Sigmoid colon (tissue), 7 donors: ENCODE data around the gene RTL3. TPM values are rescaled to one million over a fixed set of nuclear protein-coding genes. Genes with fewer than 3 reads are reported as not detected.

Source experiments
- DNase-seq: peaks from one replicate; pipeline ENCODE4 v3.0.0-alpha.2; 2019
- H3K27ac ChIP-seq, 4 donors: fragments of 200-600 bp; sonication (generic); one replicate each; pipeline ENCODE4 v1.5.1; 2016 to 2019; ENCODE audit warnings: mild to moderate bottlenecking in 1 of 4
- H3K27me3 ChIP-seq, 3 donors: fragments of 200-600 bp; sonication (generic); one replicate each; pipeline ENCODE4 v1.5.1; 2019; ENCODE audit warnings: mild to moderate bottlenecking in 1 of 3
- H3K36me3 ChIP-seq, 4 donors: fragments of 200-600 bp; sonication (generic); one replicate each; pipeline ENCODE4 v1.5.1; 2016 to 2019
- H3K4me1 ChIP-seq, 4 donors: fragments of 200-600 bp; sonication (generic); one replicate each; pipeline ENCODE4 v1.5.1; 2017 to 2019
- H3K4me3 ChIP-seq, 4 donors: fragments of 200-600 bp; sonication (generic); one replicate each; pipeline ENCODE4 v1.5.1; 2017 to 2019; ENCODE audit warnings: mild to moderate bottlenecking in 2 of 4, moderate library complexity in 1 of 4
- H3K9me3 ChIP-seq, 4 donors: fragments of 200-600 bp in 3 of 4; sonication (generic) in 3 of 4; one replicate each; pipeline versions ENCODE4 v1.5.1 to v1.6.1; 2013 to 2019
- EP300 ChIP-seq, 4 donors: sonication (generic); formaldehyde crosslinking; IDR thresholded peaks; one replicate each; pipeline ENCODE4 v1.6.1; 2017; ENCODE audit warnings: antibody characterized with exemption in 4 of 4
- POLR2A ChIP-seq, 2 donors: fragments of 450-650 bp; IDR thresholded peaks; one replicate each; pipeline ENCODE4 v1.6.1; 2016; ENCODE audit warnings: antibody characterized with exemption in 2 of 2, mild to moderate bottlenecking in 2 of 2, moderate library complexity in 2 of 2
- POLR2AphosphoS5 ChIP-seq, 4 donors: sonication (generic); formaldehyde crosslinking; IDR thresholded peaks; one replicate each; pipeline ENCODE4 v1.6.1; 2017; ENCODE audit warnings: antibody characterized with exemption in 4 of 4
- WGBS, 2 donors: extraction: QIAGEN DNeasy Blood & Tissue Kit; methylation state at CpG; one replicate each; pipeline ENCODE4 v1.1.7; 2013; 5-methylcytosine and 5-hydroxymethylcytosine counted together
- intact Hi-C: fragments of 100-400 bp; cut with DNase I; formaldehyde crosslinking; loops from one replicate; pipeline ENCODE4 v1.15.1; 2023
- polyA plus RNA-seq, 3 donors: library from polyadenylated mRNA; stranded (reverse); fragments of 200-250 nt; gene quantifications; one replicate each; pipeline ENCODE4 v1.2.3, GENCODE V29; 2013
- total RNA-seq, 4 donors: library from RNA; depleted of rRNA; stranded (reverse); fragments of >200 nt; gene quantifications; one replicate each; pipeline ENCODE4 v1.1.0, GENCODE V29; 2016
- TF ChIP-seq, protein P1 (sequence below), 4 experiments: fragments of 450-650 bp in 3 of 4; fragments of 200-600 bp in 1 of 4; IDR thresholded peaks; one replicate each; pipeline ENCODE4 v1.5.1; 2016 to 2019; ENCODE audit warnings: antibody characterized with exemption in 4 of 4, mild to moderate bottlenecking in 3 of 4, moderate library complexity in 2 of 4
- donor health status: healthy with polysubstance abuse.
- donor health status: Bipolar disorder and iron deficiency.
- donor health status: healthy.

The RTL3 gene
- total and polyA plus RNA-seq, 7 donors, result under 0.01 to 2.8 (median 1.0) TPM; not detected in 1

DNA sequence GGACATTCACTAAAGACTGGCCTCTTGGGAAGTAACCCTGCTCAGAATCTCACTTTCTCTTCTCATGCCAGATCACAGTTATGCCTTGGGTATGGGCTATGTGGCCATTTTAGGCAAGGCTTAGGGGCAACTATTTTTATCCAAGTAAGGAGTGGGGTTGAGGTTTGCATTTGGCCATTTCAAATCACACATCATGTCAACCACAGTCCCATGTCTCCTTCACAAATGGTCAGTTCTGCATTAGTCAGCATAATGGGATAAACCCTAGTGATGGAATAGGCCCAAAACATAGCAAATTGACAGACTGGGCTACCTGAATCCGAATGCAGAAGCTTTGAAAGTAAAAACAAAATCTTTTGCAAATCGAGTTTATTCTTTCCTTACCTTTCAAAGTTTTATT lies 827 bp upstream of the RTL3 start:
- H3K27ac ChIP-seq, result peak overlapping the region in 1 of 4 donors; percentile 56
- H3K36me3 ChIP-seq, result no peaks in the 10 kb centered on the region
- intact Hi-C loops, result no loop called here
- H3K27me3 ChIP-seq, result no peaks in the 10 kb centered on the region
- TF ChIP-seq, protein P1, sequence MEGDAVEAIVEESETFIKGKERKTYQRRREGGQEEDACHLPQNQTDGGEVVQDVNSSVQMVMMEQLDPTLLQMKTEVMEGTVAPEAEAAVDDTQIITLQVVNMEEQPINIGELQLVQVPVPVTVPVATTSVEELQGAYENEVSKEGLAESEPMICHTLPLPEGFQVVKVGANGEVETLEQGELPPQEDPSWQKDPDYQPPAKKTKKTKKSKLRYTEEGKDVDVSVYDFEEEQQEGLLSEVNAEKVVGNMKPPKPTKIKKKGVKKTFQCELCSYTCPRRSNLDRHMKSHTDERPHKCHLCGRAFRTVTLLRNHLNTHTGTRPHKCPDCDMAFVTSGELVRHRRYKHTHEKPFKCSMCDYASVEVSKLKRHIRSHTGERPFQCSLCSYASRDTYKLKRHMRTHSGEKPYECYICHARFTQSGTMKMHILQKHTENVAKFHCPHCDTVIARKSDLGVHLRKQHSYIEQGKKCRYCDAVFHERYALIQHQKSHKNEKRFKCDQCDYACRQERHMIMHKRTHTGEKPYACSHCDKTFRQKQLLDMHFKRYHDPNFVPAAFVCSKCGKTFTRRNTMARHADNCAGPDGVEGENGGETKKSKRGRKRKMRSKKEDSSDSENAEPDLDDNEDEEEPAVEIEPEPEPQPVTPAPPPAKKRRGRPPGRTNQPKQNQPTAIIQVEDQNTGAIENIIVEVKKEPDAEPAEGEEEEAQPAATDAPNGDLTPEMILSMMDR (IDR thresholded peaks at IDR 0.05), result no peak
- TF ChIP-seq POLR2A (IDR thresholded peaks at IDR 0.05), result no peak
- TF ChIP-seq EP300 (IDR thresholded peaks at IDR 0.05), result no peak
- no peak for TF ChIP-seq POLR2AphosphoS5 (IDR thresholded peaks at IDR 0.05)
- 57 to 76% methylated on average over 2 of the region's 2 CpGs for WGBS, 2 donors
- DNase-seq, result no peak
- H3K4me1 ChIP-seq, result no peaks in the 10 kb centered on the region
- H3K9me3 ChIP-seq, result no peaks in the 10 kb centered on the region
- no peak overlapping the region for H3K4me3 ChIP-seq

DNA sequence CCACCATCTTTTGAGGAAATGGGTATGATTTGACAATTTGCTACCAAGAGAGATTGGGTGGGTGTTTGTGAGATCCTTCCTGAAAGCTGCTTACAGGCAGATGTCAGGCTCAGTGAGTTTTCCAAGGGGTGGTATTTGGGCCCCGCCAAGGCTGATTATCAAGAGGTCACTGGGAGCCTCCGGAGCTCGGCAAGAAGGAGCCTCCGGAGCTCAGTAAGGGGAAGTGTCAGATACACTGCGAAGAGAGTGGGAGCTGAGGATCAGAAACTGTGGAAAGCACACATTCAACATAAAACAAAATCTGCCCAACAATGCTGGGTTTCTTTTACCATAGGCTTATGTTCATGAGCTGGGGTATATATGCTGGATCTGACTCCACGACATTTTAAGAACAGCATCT lies 714 bp downstream of the RTL3 start:
- H3K9me3 ChIP-seq, result no peaks in the 10 kb centered on the region
- intact Hi-C loops, result no loop called here
- no peak overlapping the region for H3K4me3 ChIP-seq
- no peaks in the 10 kb centered on the region for H3K36me3 ChIP-seq
- DNase-seq, result no peak
- H3K27me3 ChIP-seq, result no peaks in the 10 kb centered on the region
- H3K27ac ChIP-seq, result peak overlapping the region in 1 of 4 donors; percentile 20
- WGBS, 2 donors, result 70 to 88% methylated on average over 6 of the region's 6 CpGs
- no peaks in the 10 kb centered on the region for H3K4me1 ChIP-seq
- TF ChIP-seq POLR2AphosphoS5 (IDR thresholded peaks at IDR 0.05) (no peak), EP300 (IDR thresholded peaks at IDR 0.05) (no peak), POLR2A (IDR thresholded peaks at IDR 0.05) (no peak)
- TF ChIP-seq, protein P1 (IDR thresholded peaks at IDR 0.05), result no peak

DNA sequence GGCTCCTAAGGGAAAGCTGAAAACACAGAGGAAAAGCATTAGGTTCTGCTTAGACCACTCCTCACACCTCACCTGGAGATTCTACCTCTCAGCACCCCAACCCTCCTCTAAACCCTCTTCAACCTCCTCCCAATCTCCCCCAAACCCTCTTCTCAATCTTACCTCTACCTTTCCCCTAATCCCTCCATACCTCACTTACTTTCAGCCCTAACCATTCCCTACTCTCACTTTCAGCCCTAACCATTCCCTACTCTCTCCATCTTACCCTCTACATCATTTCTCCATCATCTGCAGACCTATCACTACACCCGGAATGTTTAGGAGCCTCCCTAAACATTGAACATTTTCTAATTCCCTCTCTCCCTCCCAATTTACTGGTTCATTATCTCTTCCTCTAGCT lies 3.5 kb downstream of the RTL3 start:
- Histone ChIP-seq H3K9me3 (no peaks in the 10 kb centered on the region), H3K4me1 (no peaks in the 10 kb centered on the region), H3K27ac (no peak overlapping the region), H3K27me3 (no peaks in the 10 kb centered on the region), H3K4me3 (no peak overlapping the region), H3K36me3 (no peaks in the 10 kb centered on the region)
- intact Hi-C loops, result no loop called here
- no peak for DNase-seq
- WGBS, 2 donors, result 80 to 89% methylated on average over 1 of the region's 1 CpG
- TF ChIP-seq EP300 (IDR thresholded peaks at IDR 0.05), result no peak
- TF ChIP-seq, protein P1 (IDR thresholded peaks at IDR 0.05), result no peak
- no peak for TF ChIP-seq POLR2AphosphoS5 (IDR thresholded peaks at IDR 0.05)

DNA sequence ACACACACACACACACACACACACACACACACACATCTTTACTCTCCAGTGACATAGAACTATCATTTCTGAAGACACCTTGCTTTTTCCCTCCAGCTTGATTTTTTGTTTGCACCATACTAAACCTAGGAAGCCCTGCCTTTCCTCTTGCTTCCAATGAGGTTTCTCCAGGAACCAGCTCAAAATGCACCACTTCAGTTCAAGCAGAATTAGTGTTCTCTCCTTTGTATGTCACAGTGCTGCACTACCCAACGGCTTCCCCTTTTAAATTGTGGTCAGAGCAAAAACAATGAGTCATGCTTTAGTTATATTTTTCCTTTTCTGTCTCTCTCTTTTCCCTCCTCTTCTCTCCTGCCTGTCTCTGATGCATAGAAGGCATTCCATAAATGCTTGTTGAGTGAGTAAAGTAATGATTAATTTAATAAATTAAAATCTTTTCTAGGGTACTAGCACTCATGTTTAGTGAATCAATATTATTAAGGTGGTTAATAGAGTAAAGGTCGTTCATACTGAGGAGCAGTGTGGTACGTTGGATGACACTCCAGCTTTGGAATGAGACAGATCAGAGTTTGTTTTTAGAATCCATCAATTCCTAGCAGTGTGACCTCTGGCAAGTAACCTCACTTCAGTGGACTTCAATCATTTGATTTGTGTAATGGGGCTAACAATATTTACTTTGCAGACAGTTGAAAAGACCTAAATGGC lies 5.9 kb downstream of the RTL3 start:
- Histone ChIP-seq H3K4me1 (no peaks in the 10 kb centered on the region), H3K27me3 (no peaks in the 10 kb centered on the region), H3K4me3 (no peak overlapping the region), H3K9me3 (no peaks in the 10 kb centered on the region), H3K36me3 (no peaks in the 10 kb centered on the region), H3K27ac (peak overlapping the region in 1 of 4 donors; percentile 40)
- DNase-seq, result no peak
- intact Hi-C loops, result no loop called here
- TF ChIP-seq EP300 (IDR thresholded peaks at IDR 0.05) (no peak), POLR2A (IDR thresholded peaks at IDR 0.05) (no peak), POLR2AphosphoS5 (IDR thresholded peaks at IDR 0.05) (no peak)
- TF ChIP-seq, protein P1 (IDR thresholded peaks at IDR 0.05), result no peak
- 18 to 21% methylated on average over 3 of the region's 3 CpGs for WGBS, 2 donors
